ENCODE data around the gene RNASE13. TPM values are rescaled to one million over a fixed set of nuclear protein-coding genes. Genes with fewer than 3 reads are reported as not detected.

The RNASE13 gene
- polyA plus RNA-seq, 1 of the 3 experiments (the other 2 are of a cell fraction) = not detected

- TF ChIP-seq POLR2AphosphoS5 (IDR thresholded peaks at IDR 0.05; ENCODE audit: low read depth, low read length) = no peak
- TF ChIP-seq MXI1 (IDR thresholded peaks at IDR 0.05; ENCODE audit: low read depth, low read length) = no peak
- TF ChIP-seq TEAD4 (IDR thresholded peaks at IDR 0.05; ENCODE audit: borderline replicate concordance, insufficient read depth) = no peak
- no peak for TF ChIP-seq ZBTB33 (IDR thresholded peaks at IDR 0.05; ENCODE audit: borderline replicate concordance, low read depth)
- TF ChIP-seq RCOR1 (IDR thresholded peaks at IDR 0.05; ENCODE audit: low read length) = no peak
- TF ChIP-seq MAX (IDR thresholded peaks at IDR 0.05; ENCODE audit: low read depth) = no peak
These were observed 15.2 kb downstream of the RNASE13 start (continued) for GRCh38 chr14:21019366-21019765.

GRCh38 chr14:21018781-21019180 lies 15.8 kb downstream of the RNASE13 start:
- Histone ChIP-seq H2AFZ (ENCODE audit: low read depth) (no peak overlapping the region), H3K4me3 (ENCODE audit: low read depth in 2 of 2, low read length in 1 of 2) (no peak overlapping the region), H3K79me2 (ENCODE audit: insufficient read depth) (no peaks in the 10 kb centered on the region), H3K27me3 (ENCODE audit: insufficient read depth) (no peaks in the 10 kb centered on the region), H3K4me2 (no peak overlapping the region), H3K36me3 (replicated peaks in 1 of 2; ENCODE audit: control insufficient read depth in 1 of 2, insufficient read depth in 2 of 2, low read length in 1 of 2) (no peaks in the 10 kb centered on the region), H3K27ac (ENCODE audit: low read depth in 2 of 2, low read length in 1 of 2) (no peak overlapping the region), H3K4me1 (ENCODE audit: control insufficient read depth in 1 of 2, insufficient read depth in 2 of 2, low read depth in 1 of 2, low read length in 1 of 2) (no peaks in the 10 kb centered on the region; a peak in 1 of 4 replicates), H3K9me3 (no peaks in the 10 kb centered on the region), H3K9ac (no peak overlapping the region), H4K20me1 (ENCODE audit: insufficient read depth) (no peaks in the 10 kb centered on the region), H3F3A (replicated peaks; ENCODE audit: insufficient read depth) (no peaks in the 10 kb centered on the region), H3K9me2 (no peaks in the 10 kb centered on the region)
- TF ChIP-seq TAF1 (IDR thresholded peaks at IDR 0.05; ENCODE audit: borderline replicate concordance, low read depth, low read length) (no peak), SIN3A (IDR thresholded peaks at IDR 0.05; ENCODE audit: borderline replicate concordance, low read depth, low read length) (no peak), FOXM1 (IDR thresholded peaks at IDR 0.05; ENCODE audit: low read depth) (no peak), PBX3 (IDR thresholded peaks at IDR 0.05) (no peak), EP300 (IDR thresholded peaks at IDR 0.05; ENCODE audit: borderline replicate concordance in 1 of 2, low read depth in 1 of 2, low read length in 1 of 2) (no peak), YY1 (IDR thresholded peaks at IDR 0.05; ENCODE audit: low read depth) (no peak)
- ChIA-PET CTCF (interaction anchor here (0.9 to 18.2 kb wide), 8 partner anchors 16 to 117 kb away, joined by 3 to 555 read pairs (median 8); partner anchors contain the start of genes RNASE7, TMEM253 and ZNF219), POLR2A (no interaction called here)
- 90% methylated on average over 3 of the region's 3 CpGs for WGBS (ENCODE audit: low lambda C conversion rate)
- DNase-seq = no peak

- H3K9ac ChIP-seq = no peak overlapping the region
- WGBS (ENCODE audit: low lambda C conversion rate) = 85% methylated on average over 6 of the region's 7 CpGs
- no peaks in the 10 kb centered on the region for H4K20me1 ChIP-seq (ENCODE audit: insufficient read depth)
- H3F3A ChIP-seq (replicated peaks; ENCODE audit: insufficient read depth) = no peaks in the 10 kb centered on the region
- ChIA-PET CTCF (interaction anchor here (1.2 to 18.2 kb wide), 8 partner anchors 15 to 118 kb away, joined by 3 to 555 read pairs (median 26); partner anchors contain the start of genes ARHGEF40, RNASE7, TMEM253 and ZNF219), POLR2A (interaction anchor here (1.5 kb wide), 1 partner anchor 86 kb away, joined by 3 read pairs; no protein-coding TSS in a partner anchor)
- H3K4me1 ChIP-seq (ENCODE audit: control insufficient read depth in 1 of 2, insufficient read depth in 2 of 2, low read depth in 1 of 2, low read length in 1 of 2) = no peaks in the 10 kb centered on the region; a peak in 1 of 4 replicates
- H3K36me3 ChIP-seq (replicated peaks in 1 of 2; ENCODE audit: control insufficient read depth in 1 of 2, insufficient read depth in 2 of 2, low read length in 1 of 2) = no peaks in the 10 kb centered on the region
- no peaks in the 10 kb centered on the region for H3K79me2 ChIP-seq (ENCODE audit: insufficient read depth)
- no peak overlapping the region for H3K4me2 ChIP-seq
- no peak overlapping the region for H2AFZ ChIP-seq (ENCODE audit: low read depth)
- no peaks in the 10 kb centered on the region for H3K9me3 ChIP-seq
- H3K27ac ChIP-seq (ENCODE audit: low read depth in 2 of 2, low read length in 1 of 2) = no peak overlapping the region
- H3K27me3 ChIP-seq (ENCODE audit: insufficient read depth) = peaks cover 2% of the 10 kb centered on the region
- H3K9me2 ChIP-seq = no peaks in the 10 kb centered on the region
- DNase-seq = no peak
- H3K4me3 ChIP-seq (ENCODE audit: low read depth in 2 of 2, low read length in 1 of 2) = no peak overlapping the region
- TF ChIP-seq TEAD4 (IDR thresholded peaks at IDR 0.05; ENCODE audit: borderline replicate concordance, insufficient read depth) (no peak), MXI1 (IDR thresholded peaks at IDR 0.05; ENCODE audit: low read depth, low read length) (no peak), IRF3 (IDR thresholded peaks at IDR 0.05; ENCODE audit: low read depth, low read length) (no peak), FOXM1 (IDR thresholded peaks at IDR 0.05; ENCODE audit: low read depth) (no peak), GATA2 (CRISPR knock-in tag; IDR thresholded peaks at IDR 0.05) (no peak), RFX5 (IDR thresholded peaks at IDR 0.05; ENCODE audit: low read length) (no peak), SIN3A (IDR thresholded peaks at IDR 0.05; ENCODE audit: borderline replicate concordance, low read depth, low read length) (no peak), POLR2AphosphoS5 (IDR thresholded peaks at IDR 0.05; ENCODE audit: low read depth, low read length) (no peak), MAX (IDR thresholded peaks at IDR 0.05; ENCODE audit: low read depth) (no peak), USF2 (IDR thresholded peaks at IDR 0.05; ENCODE audit: borderline replicate concordance, low read depth, low read length) (no peak), RAD21 (IDR thresholded peaks at IDR 0.05; ENCODE audit: low read length) (no peak), NFIC (IDR thresholded peaks at IDR 0.05; ENCODE audit: borderline replicate concordance) (no peak), GABPA (IDR thresholded peaks at IDR 0.05; ENCODE audit: low read depth) (no peak)
These were observed 16.3 kb downstream of the RNASE13 start for GRCh38 chr14:21018286-21018685.
